Measurements from ENCODE around the gene SLC44A4.

SLC44A4 gene

DNA sequence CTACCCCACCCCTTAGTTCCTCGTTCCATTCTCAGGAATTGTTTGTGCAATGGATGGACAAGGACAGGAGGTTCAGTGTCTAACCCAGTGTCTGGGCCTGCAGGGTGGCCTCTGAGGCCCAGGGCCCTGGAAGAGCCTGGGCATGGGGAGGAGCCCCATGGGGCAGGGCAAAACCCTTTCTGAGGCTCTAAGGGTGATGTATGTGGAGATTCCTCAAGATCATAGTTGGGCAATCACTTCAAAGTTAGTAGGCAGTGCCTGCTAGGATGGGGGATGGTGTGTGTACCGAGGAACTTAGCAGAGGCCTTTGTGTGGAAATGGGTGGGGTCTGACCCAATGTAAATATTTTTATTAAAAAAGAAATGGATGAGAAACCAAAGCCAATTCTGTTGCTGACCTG, 42.0 kb upstream of the SLC44A4 start:
- H3K4me1 ChIP-seq (ENCODE audit: insufficient read depth, poor library complexity, severe bottlenecking), result no peaks in the 10 kb centered on the region
- no peaks in the 10 kb centered on the region for H3K27me3 ChIP-seq (ENCODE audit: insufficient read depth, poor library complexity, severe bottlenecking)
- ATAC-seq (ENCODE audit: low read depth) (peak; percentile 53; the same call in 2 of the 3 replicates), DNase-seq (ENCODE audit: low spot score) (no peak)
- H3K4me3 ChIP-seq (ENCODE audit: severe bottlenecking), result no peak overlapping the region
- no peaks in the 10 kb centered on the region for H3K9me3 ChIP-seq (ENCODE audit: severe bottlenecking)
- TF ChIP-seq, protein P1, sequence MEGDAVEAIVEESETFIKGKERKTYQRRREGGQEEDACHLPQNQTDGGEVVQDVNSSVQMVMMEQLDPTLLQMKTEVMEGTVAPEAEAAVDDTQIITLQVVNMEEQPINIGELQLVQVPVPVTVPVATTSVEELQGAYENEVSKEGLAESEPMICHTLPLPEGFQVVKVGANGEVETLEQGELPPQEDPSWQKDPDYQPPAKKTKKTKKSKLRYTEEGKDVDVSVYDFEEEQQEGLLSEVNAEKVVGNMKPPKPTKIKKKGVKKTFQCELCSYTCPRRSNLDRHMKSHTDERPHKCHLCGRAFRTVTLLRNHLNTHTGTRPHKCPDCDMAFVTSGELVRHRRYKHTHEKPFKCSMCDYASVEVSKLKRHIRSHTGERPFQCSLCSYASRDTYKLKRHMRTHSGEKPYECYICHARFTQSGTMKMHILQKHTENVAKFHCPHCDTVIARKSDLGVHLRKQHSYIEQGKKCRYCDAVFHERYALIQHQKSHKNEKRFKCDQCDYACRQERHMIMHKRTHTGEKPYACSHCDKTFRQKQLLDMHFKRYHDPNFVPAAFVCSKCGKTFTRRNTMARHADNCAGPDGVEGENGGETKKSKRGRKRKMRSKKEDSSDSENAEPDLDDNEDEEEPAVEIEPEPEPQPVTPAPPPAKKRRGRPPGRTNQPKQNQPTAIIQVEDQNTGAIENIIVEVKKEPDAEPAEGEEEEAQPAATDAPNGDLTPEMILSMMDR (IDR thresholded peaks at IDR 0.05; ENCODE audit: poor library complexity, severe bottlenecking), result no peak
- no peak overlapping the region for H3K27ac ChIP-seq (ENCODE audit: poor library complexity, severe bottlenecking)
- no peaks in the 10 kb centered on the region for H3K36me3 ChIP-seq (ENCODE audit: low read depth)

GRCh38 chr6:31919624-31920303, 41.0 kb upstream of the SLC44A4 start:
- H3K27me3 ChIP-seq (ENCODE audit: insufficient read depth, poor library complexity, severe bottlenecking), result no peaks in the 10 kb centered on the region
- H3K36me3 ChIP-seq (ENCODE audit: low read depth), result no peaks in the 10 kb centered on the region
- TF ChIP-seq, protein P1 (IDR thresholded peaks at IDR 0.05; ENCODE audit: poor library complexity, severe bottlenecking), result no peak
- H3K4me3 ChIP-seq (ENCODE audit: severe bottlenecking), result no peak overlapping the region
- no peak overlapping the region for H3K27ac ChIP-seq (ENCODE audit: poor library complexity, severe bottlenecking)
- no peaks in the 10 kb centered on the region for H3K4me1 ChIP-seq (ENCODE audit: insufficient read depth, poor library complexity, severe bottlenecking)
- H3K9me3 ChIP-seq (ENCODE audit: severe bottlenecking), result no peaks in the 10 kb centered on the region
- ATAC-seq (ENCODE audit: low read depth), result no peak
- no peak for DNase-seq (ENCODE audit: low spot score)

GRCh38 chr6:31918069-31918720, 39.4 kb upstream of the SLC44A4 start:
- Histone ChIP-seq H3K9me3 (ENCODE audit: severe bottlenecking) (no peaks in the 10 kb centered on the region), H3K4me3 (ENCODE audit: severe bottlenecking) (no peak overlapping the region), H3K36me3 (ENCODE audit: low read depth) (no peaks in the 10 kb centered on the region), H3K4me1 (ENCODE audit: insufficient read depth, poor library complexity, severe bottlenecking) (no peaks in the 10 kb centered on the region), H3K27me3 (ENCODE audit: insufficient read depth, poor library complexity, severe bottlenecking) (no peaks in the 10 kb centered on the region), H3K27ac (ENCODE audit: poor library complexity, severe bottlenecking) (no peak overlapping the region)
- ATAC-seq (ENCODE audit: low read depth) (no peak), DNase-seq (ENCODE audit: low spot score) (no peak)
- TF ChIP-seq, protein P1 (IDR thresholded peaks at IDR 0.05; ENCODE audit: poor library complexity, severe bottlenecking), result no peak

GRCh38 chr6:31915756-31916155, 37.0 kb upstream of the SLC44A4 start:
- DNase-seq (ENCODE audit: low spot score) (no peak), ATAC-seq (ENCODE audit: low read depth) (no peak)
- H3K27me3 ChIP-seq (ENCODE audit: insufficient read depth, poor library complexity, severe bottlenecking), result no peaks in the 10 kb centered on the region
- no peak overlapping the region for H3K27ac ChIP-seq (ENCODE audit: poor library complexity, severe bottlenecking)
- TF ChIP-seq, protein P1 (IDR thresholded peaks at IDR 0.05; ENCODE audit: poor library complexity, severe bottlenecking), result no peak
- H3K4me3 ChIP-seq (ENCODE audit: severe bottlenecking), result no peak overlapping the region
- H3K9me3 ChIP-seq (ENCODE audit: severe bottlenecking), result no peaks in the 10 kb centered on the region
- peaks cover 10% of the 10 kb centered on the region for H3K4me1 ChIP-seq (ENCODE audit: insufficient read depth, poor library complexity, severe bottlenecking)
- no peaks in the 10 kb centered on the region for H3K36me3 ChIP-seq (ENCODE audit: low read depth)

- ATAC-seq (ENCODE audit: low read depth), result no peak
- Histone ChIP-seq H3K27me3 (ENCODE audit: insufficient read depth, poor library complexity, severe bottlenecking) (no peaks in the 10 kb centered on the region), H3K36me3 (ENCODE audit: low read depth) (no peaks in the 10 kb centered on the region), H3K4me1 (ENCODE audit: insufficient read depth, poor library complexity, severe bottlenecking) (peaks cover 14% of the 10 kb centered on the region), H3K9me3 (ENCODE audit: severe bottlenecking) (no peaks in the 10 kb centered on the region), H3K4me3 (ENCODE audit: severe bottlenecking) (no peak overlapping the region), H3K27ac (ENCODE audit: poor library complexity, severe bottlenecking) (no peak overlapping the region)
- TF ChIP-seq, protein P1 (IDR thresholded peaks at IDR 0.05; ENCODE audit: poor library complexity, severe bottlenecking), result no peak
- no peak for DNase-seq (ENCODE audit: low spot score)
Measured at GRCh38 chr6:31915351-31915750, 36.6 kb upstream of the SLC44A4 start.

All from RWPE2 (cell line).